ENCODE measurements around the gene BRI3. TPM values are rescaled to one million over a fixed set of nuclear protein-coding genes. Genes with fewer than 3 reads are reported as not detected.

Gene BRI3
- total RNA-seq, 1 experiment from 2014 or later, result 102 TPM

- RAD21 ChIA-PET (ENCODE audit: low non-redundant PET in 1 of 2, low total read pairs in 2 of 2, uncharacterized antibody in 2 of 2, unreplicated experiment in 2 of 2), result no interaction called here
- DNase-seq (ENCODE audit: low read depth, low spot score), result no peak
- Histone ChIP-seq H3K4me3 (replicated peaks in 1 of 2; ENCODE audit: low read depth in 1 of 2, low read length in 2 of 2) (no peak overlapping the region), H2AFZ (ENCODE audit: low read depth, low read length, poor library complexity, severe bottlenecking) (no peak overlapping the region), H3K36me3 (ENCODE audit: control insufficient read depth in 1 of 2, insufficient read depth in 2 of 2, low read length in 2 of 2) (no peaks in the 10 kb centered on the region; a peak in 1 of 4 replicates), H4K20me1 (ENCODE audit: insufficient read depth) (no peaks in the 10 kb centered on the region), H3K9me3 (ENCODE audit: control insufficient read depth in 1 of 2, insufficient read depth in 1 of 2, low read depth in 1 of 2, low read length in 2 of 2) (no peaks in the 10 kb centered on the region), H3K4me2 (ENCODE audit: low read length) (no peak overlapping the region), H3K79me2 (ENCODE audit: insufficient read depth, low read length) (no peaks in the 10 kb centered on the region), H3K4me1 (ENCODE audit: control insufficient read depth in 1 of 2, insufficient read depth in 2 of 2, low read length in 2 of 2) (no peaks in the 10 kb centered on the region), H3K27ac (ENCODE audit: low read depth, low read length) (no peak overlapping the region), H3K9me2 (ENCODE audit: insufficient read depth) (no peaks in the 10 kb centered on the region), H3K9ac (ENCODE audit: low read length) (no peak overlapping the region), H3K27me3 (ENCODE audit: insufficient read depth, low read length) (no peaks in the 10 kb centered on the region)
- intact Hi-C loops (cut with micrococcal nuclease), result no loop called here
- TF ChIP-seq TCF7L2 (IDR thresholded peaks at IDR 0.05; ENCODE audit: borderline replicate concordance, extremely low read depth, insufficient read depth, insufficient read length) (no peak), CEBPB (IDR thresholded peaks at IDR 0.05; ENCODE audit: low read depth) (no peak), ZNF274 (IDR thresholded peaks at IDR 0.05; ENCODE audit: low read depth, low read length) (no peak), FOSL1 (IDR thresholded peaks at IDR 0.05; ENCODE audit: low read depth) (no peak), SRF (IDR thresholded peaks at IDR 0.05; ENCODE audit: low read depth) (no peak), EZH2 (IDR thresholded peaks at IDR 0.05) (no peak), CTCF (IDR thresholded peaks at IDR 0.05 in 2 of 3, conservative IDR thresholded peaks at IDR 0.05 in 1 of 3; ENCODE audit: borderline replicate concordance in 1 of 3, insufficient read depth in 1 of 3, low read depth in 2 of 3, low read length in 2 of 3) (no peak), MAX (IDR thresholded peaks at IDR 0.05) (no peak), EGR1 (IDR thresholded peaks at IDR 0.05; ENCODE audit: low read depth) (no peak), ELF1 (IDR thresholded peaks at IDR 0.05; ENCODE audit: borderline replicate concordance, low read depth) (no peak), REST (IDR thresholded peaks at IDR 0.05; ENCODE audit: low read depth) (no peak), ZFX (IDR thresholded peaks at IDR 0.05) (no peak), JUND (IDR thresholded peaks at IDR 0.05) (no peak), SIN3A (IDR thresholded peaks at IDR 0.05; ENCODE audit: low read depth) (no peak), ATF3 (IDR thresholded peaks at IDR 0.05) (no peak), YY1 (IDR thresholded peaks at IDR 0.05; ENCODE audit: extremely low read depth, insufficient replicate concordance, low read depth, low read length) (no peak), EZH2phosphoT487 (IDR thresholded peaks at IDR 0.05; ENCODE audit: borderline replicate concordance) (no peak)
- no peak for ATAC-seq
- no TSS peak for BruUV-seq (replicated peaks)
- CTCF ChIA-PET, result no interaction called here
- POLR2A ChIA-PET, result no interaction called here
Measured at GRCh38 chr7:98235901-98236300, 45.6 kb upstream of the BRI3 start.

Data from HCT116 (cell line).